Heart left ventricle (tissue), 16 donors: ENCODE results near the gene BCL2. TPM values are rescaled to one million over a fixed set of nuclear protein-coding genes. Genes with fewer than 3 reads are reported as not detected.
A peak's percentile ranks its signal among the peaks of the same experiment; 100 is the strongest.

ENCODE experiments used
- ATAC-seq, 4 donors: fragments of 200-7000 bp; cut with Tn5 transposase; one replicate each; pipeline ENCODE4 v1.9.1; 2020 to 2022; ENCODE audit warnings: moderate library complexity in 4 of 4, mild to moderate bottlenecking in 3 of 4, moderate number of reproducible peaks in 1 of 4
- DNase-seq, 5 donors: peaks; one replicate each; pipeline ENCODE4 v3.0.0-alpha.2; 2020
- H3K27ac ChIP-seq, 12 donors: fragments of 200-600 bp; sonication (generic) in 4 of 12; one replicate each; pipeline versions ENCODE4 v1.5.0 to v1.8.0; 2016 to 2022; ENCODE audit warnings: mild to moderate bottlenecking in 2 of 12
- H3K27me3 ChIP-seq, 9 donors: fragments of 200-600 bp; sonication (generic) in 2 of 9; one replicate each; pipeline versions ENCODE4 v1.5.1 to v1.8.0; 2016 to 2022; ENCODE audit warnings: mild to moderate bottlenecking in 3 of 9
- H3K36me3 ChIP-seq, 9 donors: fragments of 200-600 bp; sonication (generic) in 2 of 9; one replicate each; pipeline versions ENCODE4 v1.5.0 to v1.8.0; 2018 to 2022; ENCODE audit warnings: mild to moderate bottlenecking in 2 of 9
- H3K4me1 ChIP-seq, 12 donors: fragments of 200-600 bp; sonication (generic) in 4 of 12; one replicate each; pipeline versions ENCODE4 v1.5.0 to v1.8.0; 2016 to 2022; ENCODE audit warnings: mild to moderate bottlenecking in 3 of 12
- H3K4me3 ChIP-seq, 12 donors: fragments of 200-600 bp; sonication (generic) in 4 of 12; one replicate each; pipeline versions ENCODE4 v1.5.0 to v1.8.0; 2017 to 2022; ENCODE audit warnings: mild to moderate bottlenecking in 9 of 12, moderate library complexity in 4 of 12
- H3K9me3 ChIP-seq, 12 donors: fragments of 200-600 bp; sonication (generic) in 4 of 12; one replicate each; pipeline versions ENCODE4 v1.5.0 to v1.8.0; 2016 to 2022; ENCODE audit warnings: mild to moderate bottlenecking in 1 of 12
- CTCF ChIP-seq, 12 donors: fragments of 200-600 bp; sonication (generic) in 4 of 12; IDR thresholded peaks; one replicate each; pipeline versions ENCODE4 v1.5.0 to v1.8.0; 2018 to 2022; ENCODE audit warnings: antibody characterized with exemption in 12 of 12, mild to moderate bottlenecking in 5 of 12
- POLR2A ChIP-seq, 2 donors: fragments of 450-650 bp; IDR thresholded peaks; one replicate each; pipeline ENCODE4 v1.6.1; 2017; ENCODE audit warnings: antibody characterized with exemption in 2 of 2, mild to moderate bottlenecking in 2 of 2, moderate library complexity in 2 of 2
- WGBS, 4 donors: extraction: QIAGEN DNeasy Blood & Tissue Kit in 2 of 4; methylation state at CpG; one replicate each; pipeline versions ENCODE4 v1.1.5 to v1.1.7; 2013 to 2018; 5-methylcytosine and 5-hydroxymethylcytosine counted together
- intact Hi-C, 10 donors: fragments of 100-400 bp; cut with DNase I; formaldehyde crosslinking; loops; one replicate each; pipeline versions ENCODE4 v1.11.1 to v1.14.2; 2022
- polyA plus RNA-seq, 2 donors: library from polyadenylated mRNA; stranded (reverse); fragments of 200-250 nt; gene quantifications; one replicate each; pipeline ENCODE4 v1.2.3, GENCODE V29; 2013
- total RNA-seq, 9 donors: library from RNA; depleted of rRNA in 2 of 9; stranded (reverse); fragments of >200 nt in 2 of 9; fragmentation: NEBNext Ultra II Directional in 3 of 9; extraction: Animal tissue kit (Norgen Biotek cat#: 25700) in 3 of 9; gene quantifications; one replicate each; pipeline versions ENCODE4 v1.1.0 to v1.2.4, GENCODE V29; 2016 to 2023
- donor health status: ischemic (EF 13 %, LVEDD 7.1; RV severe dilation, severe dysfunction).
- donor health status: healthy with polysubstance abuse.
- donor health status: DM: no; HTN: yes; CAD: no.
- donor health status: DM: no; HTN: no; CAD: no.
- donor health status: ischemic (EF 25% LVEDD 6.9; RV normal size, moderate dysfunction).
- donor health status: ischemic (EF 25% LVEDD 5.7; RV mildly dilated, moderate dysfunction).
- donor health status: healthy.
- donor health status: DM: yes; HTN: yes; CAD: no.
- donor health status: ischemic (EF 35%, LVEDD 5.7; RV mildly dilated, moderate dysfunction).
- donor health status: nonischemic (EF 11% LVEDD 7.7; RV severe dilation, severe dysfunction).
- donor health status: DM: yes; HTN: yes; CAD: no.
- donor health status: PGD.
- donor health status: ischemic (EF 29% LVEDD 5.4; RV normal size, mild dysfunction).
- donor health status: nonischemic (EF 23%, LVEDD 6.1; RV moderate dilation, normal function).

BCL2 gene
- total and polyA plus RNA-seq, 11 donors, result 2.9 to 24.2 (median 8.9) TPM

- Histone ChIP-seq H3K36me3 (peaks cover 0 to 10% (median 0%) of the 10 kb centered on the region in 9 donors), H3K4me3 (no peak overlapping the region), H3K9me3 (no peaks in the 10 kb centered on the region), H3K27me3 (no peaks in the 10 kb centered on the region), H3K4me1 (peaks cover 0 to 6% (median 3%) of the 10 kb centered on the region in 12 donors), H3K27ac (no peak overlapping the region)
- ATAC-seq, result no peak
- 81 to 89% (median 85%) methylated on average over 12 of the region's 12 CpGs for WGBS, 4 donors
- TF ChIP-seq POLR2A (IDR thresholded peaks at IDR 0.05) (no peak), CTCF (IDR thresholded peaks at IDR 0.05) (no peak)
- DNase-seq, result no peak
- intact Hi-C loops, result loop anchor here in 5 of 10 donors (5.0 to 10.0 kb wide), 5 partner anchors 109 to 308 kb away; partner anchors contain the start of gene VPS4B (in 1 of the 5)
Observed at GRCh38 chr18:63126134-63127069, 193.2 kb downstream of the BCL2 start.

- intact Hi-C loops, result loop anchor here in 4 of 10 donors (10.0 kb wide), 3 partner anchors 106 to 314 kb away; partner anchors contain the start of gene VPS4B (in 1 of the 4)
- H3K4me3 ChIP-seq, result no peak overlapping the region
- H3K27ac ChIP-seq, result peak overlapping the region in 5 of 12 donors; percentile 42 to 72 (median 45)
- no peaks in the 10 kb centered on the region for H3K27me3 ChIP-seq
- H3K36me3 ChIP-seq, result no peaks in the 10 kb centered on the region
- DNase-seq, result no peak
- peaks cover 0 to 14% (median 4%) of the 10 kb centered on the region in 12 donors for H3K4me1 ChIP-seq
- ATAC-seq, result peak; percentile 48 to 76 (median 66)
- TF ChIP-seq CTCF (IDR thresholded peaks at IDR 0.05) (no peak), POLR2A (IDR thresholded peaks at IDR 0.05) (no peak)
- H3K9me3 ChIP-seq, result no peaks in the 10 kb centered on the region
- WGBS, 4 donors, result 26 to 44% (median 40%) methylated on average over 4 of the region's 4 CpGs
Observed at GRCh38 chr18:63120620-63121019, 198.9 kb downstream of the BCL2 start.

GRCh38 chr18:63119647-63120046 is 199.9 kb downstream of the BCL2 start:
- DNase-seq, result peak in 2 of 5 donors; percentile 33 to 37
- Histone ChIP-seq H3K36me3 (no peaks in the 10 kb centered on the region), H3K27ac (no peak overlapping the region), H3K4me3 (no peak overlapping the region), H3K9me3 (no peaks in the 10 kb centered on the region), H3K4me1 (peaks cover 0 to 14% (median 4%) of the 10 kb centered on the region in 12 donors), H3K27me3 (no peaks in the 10 kb centered on the region)
- peak in 3 of 4 donors; percentile 55 to 68 (median 64) for ATAC-seq
- WGBS, 4 donors, result 44 to 53% (median 51%) methylated on average over 3 of the region's 3 CpGs
- peak; percentile 11 to 67 (median 49) for TF ChIP-seq CTCF (IDR thresholded peaks at IDR 0.05)
- no peak for TF ChIP-seq POLR2A (IDR thresholded peaks at IDR 0.05)
- intact Hi-C loops, result loop anchor here in 7 of 10 donors (5.0 to 10.0 kb wide), 5 partner anchors 95 to 315 kb away; partner anchors contain the start of gene VPS4B (in 1 of the 7)
